ENCODE data around the gene NIBAN1. TPM values are rescaled to one million over a fixed set of nuclear protein-coding genes. Genes with fewer than 3 reads are reported as not detected.

Gene NIBAN1
- total RNA-seq, 2 experiments from 2014 or later = 28.4 to 33.9 TPM

GRCh38 chr1:184947497-184948256 is 26.6 kb downstream of the NIBAN1 start:
- DNase-seq (no peak), ATAC-seq (ENCODE audit: low read depth) (no peak)
- H3K36me3 Mint-ChIP-seq = peaks cover 14% of the 10 kb centered on the region
- peaks cover 2% of the 10 kb centered on the region for H3K27me3 Mint-ChIP-seq
- no peak overlapping the region for H3K27ac Mint-ChIP-seq
- H3K4me1 Mint-ChIP-seq = peaks cover 6% of the 10 kb centered on the region
- no peak overlapping the region for H3K4me3 Mint-ChIP-seq
- POLR2A ChIA-PET = no interaction called here
- H3K9me3 Mint-ChIP-seq = no peaks in the 10 kb centered on the region

- DNase-seq (no peak), ATAC-seq (ENCODE audit: low read depth) (no peak)
- no peak overlapping the region for H3K4me3 Mint-ChIP-seq
- H3K4me1 Mint-ChIP-seq = peaks cover 6% of the 10 kb centered on the region
- H3K27ac Mint-ChIP-seq = no peak overlapping the region
- peaks cover 14% of the 10 kb centered on the region for H3K36me3 Mint-ChIP-seq
- POLR2A ChIA-PET = no interaction called here
- peaks cover 2% of the 10 kb centered on the region for H3K27me3 Mint-ChIP-seq
- H3K9me3 Mint-ChIP-seq = no peaks in the 10 kb centered on the region
Observed at GRCh38 chr1:184945678-184946412, 28.5 kb downstream of the NIBAN1 start.

- Mint-ChIP-seq H3K27ac (no peak overlapping the region), H3K4me3 (no peak overlapping the region), H3K36me3 (peaks cover 14% of the 10 kb centered on the region), H3K4me1 (peaks cover 6% of the 10 kb centered on the region), H3K27me3 (peaks cover 2% of the 10 kb centered on the region), H3K9me3 (no peaks in the 10 kb centered on the region)
- POLR2A ChIA-PET = no interaction called here
- DNase-seq = no peak
- ATAC-seq (ENCODE audit: low read depth) = no peak
Observed at GRCh38 chr1:184945029-184945428, 29.3 kb downstream of the NIBAN1 start.

- peaks cover 2% of the 10 kb centered on the region for H3K27me3 Mint-ChIP-seq
- no peak for DNase-seq
- no peak for ATAC-seq (ENCODE audit: low read depth)
- H3K4me3 Mint-ChIP-seq = no peak overlapping the region
- POLR2A ChIA-PET = no interaction called here
- H3K9me3 Mint-ChIP-seq = no peaks in the 10 kb centered on the region
- peaks cover 6% of the 10 kb centered on the region for H3K4me1 Mint-ChIP-seq
- H3K27ac Mint-ChIP-seq = no peak overlapping the region
- H3K36me3 Mint-ChIP-seq = peaks cover 14% of the 10 kb centered on the region
Observed at GRCh38 chr1:184943998-184944397, 30.3 kb downstream of the NIBAN1 start.

GRCh38 chr1:184941735-184942134 is 32.6 kb downstream of the NIBAN1 start:
- H3K36me3 Mint-ChIP-seq = peaks cover 11% of the 10 kb centered on the region
- H3K27me3 Mint-ChIP-seq = peaks cover 2% of the 10 kb centered on the region
- ATAC-seq (ENCODE audit: low read depth) (no peak), DNase-seq (no peak)
- H3K9me3 Mint-ChIP-seq = no peaks in the 10 kb centered on the region
- peaks cover 6% of the 10 kb centered on the region for H3K4me1 Mint-ChIP-seq
- POLR2A ChIA-PET = no interaction called here
- no peak overlapping the region for H3K4me3 Mint-ChIP-seq
- no peak overlapping the region for H3K27ac Mint-ChIP-seq

- Mint-ChIP-seq H3K36me3 (peaks cover 11% of the 10 kb centered on the region), H3K9me3 (no peaks in the 10 kb centered on the region), H3K4me3 (no peak overlapping the region), H3K27me3 (peaks cover 2% of the 10 kb centered on the region), H3K27ac (no peak overlapping the region), H3K4me1 (peaks cover 6% of the 10 kb centered on the region)
- DNase-seq = no peak
- POLR2A ChIA-PET = no interaction called here
- ATAC-seq (ENCODE audit: low read depth) = no peak
Observed at GRCh38 chr1:184941410-184941733, 32.9 kb downstream of the NIBAN1 start.

- ATAC-seq (ENCODE audit: low read depth) (no peak), DNase-seq (no peak)
- Mint-ChIP-seq H3K27ac (no peak overlapping the region), H3K27me3 (peaks cover 2% of the 10 kb centered on the region), H3K9me3 (no peaks in the 10 kb centered on the region), H3K4me3 (no peak overlapping the region), H3K4me1 (peaks cover 3% of the 10 kb centered on the region), H3K36me3 (peaks cover 8% of the 10 kb centered on the region)
- POLR2A ChIA-PET = no interaction called here
Observed at GRCh38 chr1:184940694-184941409, 33.5 kb downstream of the NIBAN1 start.

- no peaks in the 10 kb centered on the region for H3K9me3 Mint-ChIP-seq
- no peak overlapping the region for H3K27ac Mint-ChIP-seq
- no peaks in the 10 kb centered on the region for H3K4me1 Mint-ChIP-seq
- POLR2A ChIA-PET = no interaction called here
- DNase-seq (no peak), ATAC-seq (ENCODE audit: low read depth) (no peak)
- peaks cover 7% of the 10 kb centered on the region for H3K36me3 Mint-ChIP-seq
- H3K27me3 Mint-ChIP-seq = no peaks in the 10 kb centered on the region
- no peak overlapping the region for H3K4me3 Mint-ChIP-seq
Observed at GRCh38 chr1:184940226-184940625, 34.1 kb downstream of the NIBAN1 start.

- POLR2A ChIA-PET = no interaction called here
- Mint-ChIP-seq H3K4me3 (no peak overlapping the region), H3K27me3 (no peaks in the 10 kb centered on the region)
Observed at GRCh38 chr1:184937729-184938128, 36.6 kb downstream of the NIBAN1 start.

GRCh38 chr1:184935920-184936798 is 38.1 kb downstream of the NIBAN1 start:
- POLR2A ChIA-PET = no interaction called here
- no peak for ATAC-seq (ENCODE audit: low read depth)
- Mint-ChIP-seq H3K27me3 (no peaks in the 10 kb centered on the region), H3K4me3 (no peak overlapping the region), H3K27ac (no peak overlapping the region), H3K9me3 (peaks cover 3% of the 10 kb centered on the region), H3K36me3 (peaks cover 2% of the 10 kb centered on the region), H3K4me1 (no peaks in the 10 kb centered on the region)
- DNase-seq = no peak

More at GRCh38 chr1:184937729-184938128, 36.6 kb downstream of the NIBAN1 start:
- no peak for ATAC-seq (ENCODE audit: low read depth)
- peaks cover 2% of the 10 kb centered on the region for H3K36me3 Mint-ChIP-seq
- H3K4me1 Mint-ChIP-seq = no peaks in the 10 kb centered on the region
- peaks cover 3% of the 10 kb centered on the region for H3K9me3 Mint-ChIP-seq
- H3K27ac Mint-ChIP-seq = no peak overlapping the region
- no peak for DNase-seq

GRCh38 chr1:184933944-184934343 is 40.4 kb downstream of the NIBAN1 start:
- DNase-seq (no peak), ATAC-seq (ENCODE audit: low read depth) (no peak)
- peaks cover 3% of the 10 kb centered on the region for H3K9me3 Mint-ChIP-seq
- POLR2A ChIA-PET = no interaction called here
- H3K27ac Mint-ChIP-seq = no peak overlapping the region
- H3K27me3 Mint-ChIP-seq = no peaks in the 10 kb centered on the region
- peaks cover 3% of the 10 kb centered on the region for H3K36me3 Mint-ChIP-seq
- no peak overlapping the region for H3K4me3 Mint-ChIP-seq
- peaks cover 1% of the 10 kb centered on the region for H3K4me1 Mint-ChIP-seq

- Mint-ChIP-seq H3K4me3 (no peak overlapping the region), H3K4me1 (peaks cover 1% of the 10 kb centered on the region), H3K36me3 (peaks cover 3% of the 10 kb centered on the region), H3K27me3 (no peaks in the 10 kb centered on the region), H3K9me3 (peaks cover 3% of the 10 kb centered on the region), H3K27ac (no peak overlapping the region)
- no peak for ATAC-seq (ENCODE audit: low read depth)
- DNase-seq = no peak
- POLR2A ChIA-PET = no interaction called here
Observed at GRCh38 chr1:184932319-184932718, 42.0 kb downstream of the NIBAN1 start.

- H3K4me3 Mint-ChIP-seq = no peak overlapping the region
- ATAC-seq (ENCODE audit: low read depth) (no peak), DNase-seq (no peak)
- H3K36me3 Mint-ChIP-seq = peaks cover 5% of the 10 kb centered on the region
- H3K27me3 Mint-ChIP-seq = no peaks in the 10 kb centered on the region
- H3K27ac Mint-ChIP-seq = no peak overlapping the region
- H3K9me3 Mint-ChIP-seq = peaks cover 4% of the 10 kb centered on the region
- peaks cover 1% of the 10 kb centered on the region for H3K4me1 Mint-ChIP-seq
- POLR2A ChIA-PET = no interaction called here
Observed at GRCh38 chr1:184931566-184931965, 42.7 kb downstream of the NIBAN1 start.
